OCI-LY3 (cell line): ENCODE measurements around the gene MYH6.

ENCODE experiments used
- CTCF ChIP-seq: fragments of 200-600, 300-600 bp; sonication (generic); IDR thresholded peaks from 2 replicates; pipeline ENCODE4 v1.5.1; 2014; ENCODE audit warnings: antibody characterized with exemption, low read length, low read depth
- EZH2phosphoT487 ChIP-seq: fragments of 200-600 bp; shearing (Covaris generic); IDR thresholded peaks from 2 replicates; pipeline ENCODE4 v1.6.1; 2018; ENCODE audit warnings: antibody characterized with exemption, mixed run types, low read depth

- TF ChIP-seq CTCF (no peak), EZH2phosphoT487 (no peak)
These were observed 4.2 kb downstream of the MYH6 start for GRCh38 chr14:23403908-23404307.
